WTC11 (cell line): ENCODE results near the gene NCKAP5. TPM values are rescaled to one million over a fixed set of nuclear protein-coding genes. Genes with fewer than 3 reads are reported as not detected.

Source experiments
- ATAC-seq: fragments of 200-7000 bp; cut with Tn5 transposase; 2 replicates; pipeline ENCODE4 v1.10.0; 2021; ENCODE audit warnings: mild to moderate bottlenecking, moderate library complexity
- CTCF ChIA-PET: fragments of 300-600 bp; sonication (Branson Sonifier 250); formaldehyde crosslinking; loops from one replicate; lab custom pipeline; 2021; ENCODE audit warnings: antibody characterized with exemption; lab: Charles Lee
- POLR2A ChIA-PET: fragments of 350-600 bp; sonication (Branson Sonifier 250); formaldehyde crosslinking; loops from one replicate; lab custom pipeline; 2021; ENCODE audit warnings: antibody characterized with exemption; lab: Charles Lee
- DNase-seq: peaks from one replicate; pipeline ENCODE4 v3.0.0; 2021; ENCODE audit warnings: low spot score
- H3K27ac Mint-ChIP-seq: 2 replicates; pipeline ENCODE4 v1.8.0; 2021; ENCODE audit warnings: mixed read lengths
- H3K27me3 Mint-ChIP-seq: 2 replicates; pipeline ENCODE4 v1.8.0; 2021; ENCODE audit warnings: low read depth, mild to moderate bottlenecking, moderate library complexity, mixed read lengths
- H3K36me3 Mint-ChIP-seq: 2 replicates; pipeline ENCODE4 v1.8.0; 2021; ENCODE audit warnings: mixed read lengths
- H3K4me1 Mint-ChIP-seq: 2 replicates; pipeline ENCODE4 v1.8.0; 2022; ENCODE audit warnings: mixed read lengths
- H3K4me3 Mint-ChIP-seq: 2 replicates; pipeline ENCODE4 v1.8.0; 2021; ENCODE audit warnings: mild to moderate bottlenecking, moderate library complexity, mixed read lengths
- H3K9me3 Mint-ChIP-seq: 2 replicates; pipeline ENCODE4 v1.8.0; 2021; ENCODE audit warnings: mixed read lengths
- ETV6 ChIP-seq: sonication (generic); formaldehyde crosslinking; IDR thresholded peaks from 2 replicates; pipeline ENCODE4 v1.8.1; 2022; ENCODE audit warnings: mild to moderate bottlenecking, missing genetic modification reagents
- FOXK1 ChIP-seq: sonication (generic); formaldehyde crosslinking; IDR thresholded peaks from 2 replicates; pipeline ENCODE4 v1.8.0; 2022; ENCODE audit warnings: mild to moderate bottlenecking, moderate library complexity, missing genetic modification reagents
- FOXP1 ChIP-seq: sonication (generic); formaldehyde crosslinking; IDR thresholded peaks from 2 replicates; pipeline ENCODE4 v1.8.0; 2022; ENCODE audit warnings: missing genetic modification reagents, mild to moderate bottlenecking, moderate library complexity, borderline replicate concordance
- TP53 ChIP-seq: sonication (generic); formaldehyde crosslinking; IDR thresholded peaks from 2 replicates; pipeline ENCODE4 v1.8.1; 2023; ENCODE audit warnings: mild to moderate bottlenecking, missing genetic modification reagents
- USF2 ChIP-seq: sonication (generic); formaldehyde crosslinking; IDR thresholded peaks from 2 replicates; pipeline ENCODE4 v1.8.1; 2023; ENCODE audit warnings: mild to moderate bottlenecking, missing genetic modification reagents, moderate library complexity
- ZBTB21 ChIP-seq: sonication (generic); formaldehyde crosslinking; IDR thresholded peaks from 2 replicates; pipeline ENCODE4 v1.8.1; 2023; ENCODE audit warnings: mild to moderate bottlenecking, missing genetic modification reagents, borderline replicate concordance
- ZMAT4 ChIP-seq: fragments of 250-450 bp; sonication (Bioruptor Pico); IDR thresholded peaks from 2 replicates; pipeline ENCODE4 v1.9.0; 2021; ENCODE audit warnings: mild to moderate bottlenecking
- ZNF121 ChIP-seq: sonication (generic); formaldehyde crosslinking; IDR thresholded peaks from 2 replicates; pipeline ENCODE4 v1.8.0; 2023; ENCODE audit warnings: missing genetic modification reagents
- ZNF219 ChIP-seq: sonication (generic); formaldehyde crosslinking; IDR thresholded peaks from 2 replicates; pipeline ENCODE4 v1.8.0; 2023; ENCODE audit warnings: missing genetic modification reagents, mild to moderate bottlenecking, borderline replicate concordance
- ZNF317 ChIP-seq: sonication (generic); formaldehyde crosslinking; IDR thresholded peaks from 2 replicates; pipeline ENCODE4 v1.8.1; 2023; ENCODE audit warnings: low read depth, mild to moderate bottlenecking, moderate library complexity, missing genetic modification reagents, borderline replicate concordance
- ZNF423 ChIP-seq: fragments of 250-450 bp; sonication (Bioruptor Pico); IDR thresholded peaks from 2 replicates; pipeline ENCODE4 v2.1.2; 2022; ENCODE audit warnings: mild to moderate bottlenecking, moderate library complexity
- ZNF512 ChIP-seq: sonication (generic); formaldehyde crosslinking; IDR thresholded peaks from 2 replicates; pipeline ENCODE4 v1.8.1; 2022; ENCODE audit warnings: missing genetic modification reagents, borderline replicate concordance
- ZSCAN18 ChIP-seq: fragments of 250-450 bp; sonication (Bioruptor Pico); IDR thresholded peaks from 2 replicates; pipeline ENCODE4 v2.1.2; 2022; ENCODE audit warnings: mild to moderate bottlenecking, moderate library complexity
- total RNA-seq: library from RNA; stranded (reverse); gene quantifications from 3 replicates; pipeline ENCODE4 v1.2.3, GENCODE V29; 2021
- TF ChIP-seq, protein P1 (sequence below): sonication (generic); formaldehyde crosslinking; IDR thresholded peaks from 2 replicates; pipeline ENCODE4 v1.8.0; 2022; ENCODE audit warnings: mild to moderate bottlenecking, missing genetic modification reagents
- TF ChIP-seq, protein P2 (sequence below): sonication (generic); formaldehyde crosslinking; IDR thresholded peaks from 2 replicates; pipeline ENCODE4 v1.8.1; 2022; ENCODE audit warnings: mild to moderate bottlenecking, moderate library complexity, missing genetic modification reagents
- TF ChIP-seq, protein P3 (sequence below): fragments of 250-450 bp; sonication (Bioruptor Pico); IDR thresholded peaks from 2 replicates; pipeline ENCODE4 v1.9.0; 2021; ENCODE audit warnings: mild to moderate bottlenecking
- TF ChIP-seq, protein P4 (sequence below): fragments of 250-450 bp; sonication (Bioruptor Pico); IDR thresholded peaks from 2 replicates; pipeline ENCODE4 v1.8.0; 2021; ENCODE audit warnings: mild to moderate bottlenecking
- TF ChIP-seq, protein P5 (sequence below): sonication (generic); formaldehyde crosslinking; IDR thresholded peaks from 2 replicates; pipeline ENCODE4 v1.8.0; 2023; ENCODE audit warnings: missing genetic modification reagents, mild to moderate bottlenecking, borderline replicate concordance

Gene NCKAP5
- total RNA-seq, 1 experiment from 2014 or later = 0.55 TPM

GRCh38 chr2:133266926-133267590 is 301.2 kb downstream of the NCKAP5 start (continued):
- TF ChIP-seq ZNF317 (CRISPR knock-in tag) (no peak), ZNF121 (CRISPR knock-in tag) (no peak)
- TF ChIP-seq, all 79 proteins: peak for 0

- Mint-ChIP-seq H3K9me3 (no peaks in the 10 kb centered on the region), H3K36me3 (no peaks in the 10 kb centered on the region), H3K27ac (no peak overlapping the region), H3K4me1 (peaks cover 13% of the 10 kb centered on the region), H3K4me3 (peak overlapping the region; percentile 83), H3K27me3 (peaks cover 12% of the 10 kb centered on the region)
- ATAC-seq = peak; percentile 86
- CTCF ChIA-PET = interaction anchor here (0.6 to 1.4 kb wide), 8 partner anchors 55 to 615 kb away, joined by 3 to 8 read pairs (median 3); no protein-coding TSS in a partner anchor
- DNase-seq = peak; percentile 76
- POLR2A ChIA-PET = no interaction called here
- TF ChIP-seq, protein P1, sequence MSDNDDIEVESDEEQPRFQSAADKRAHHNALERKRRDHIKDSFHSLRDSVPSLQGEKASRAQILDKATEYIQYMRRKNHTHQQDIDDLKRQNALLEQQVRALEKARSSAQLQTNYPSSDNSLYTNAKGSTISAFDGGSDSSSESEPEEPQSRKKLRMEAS (CRISPR knock-in tag) = peak; percentile 57; the same call in 1 of the 2 replicates
- TF ChIP-seq, protein P2, sequence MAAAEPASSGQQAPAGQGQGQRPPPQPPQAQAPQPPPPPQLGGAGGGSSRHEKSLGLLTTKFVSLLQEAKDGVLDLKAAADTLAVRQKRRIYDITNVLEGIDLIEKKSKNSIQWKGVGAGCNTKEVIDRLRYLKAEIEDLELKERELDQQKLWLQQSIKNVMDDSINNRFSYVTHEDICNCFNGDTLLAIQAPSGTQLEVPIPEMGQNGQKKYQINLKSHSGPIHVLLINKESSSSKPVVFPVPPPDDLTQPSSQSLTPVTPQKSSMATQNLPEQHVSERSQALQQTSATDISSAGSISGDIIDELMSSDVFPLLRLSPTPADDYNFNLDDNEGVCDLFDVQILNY = 0 out of 2 replicates have a peak, but pooled peaks have one; percentile 23
- TF ChIP-seq FOXK1 (CRISPR knock-in tag) = no peak; the same call in 1 of the 2 replicates
- TF ChIP-seq ZMAT4 (CRISPR knock-in tag) = no peak
- TF ChIP-seq, protein P3, sequence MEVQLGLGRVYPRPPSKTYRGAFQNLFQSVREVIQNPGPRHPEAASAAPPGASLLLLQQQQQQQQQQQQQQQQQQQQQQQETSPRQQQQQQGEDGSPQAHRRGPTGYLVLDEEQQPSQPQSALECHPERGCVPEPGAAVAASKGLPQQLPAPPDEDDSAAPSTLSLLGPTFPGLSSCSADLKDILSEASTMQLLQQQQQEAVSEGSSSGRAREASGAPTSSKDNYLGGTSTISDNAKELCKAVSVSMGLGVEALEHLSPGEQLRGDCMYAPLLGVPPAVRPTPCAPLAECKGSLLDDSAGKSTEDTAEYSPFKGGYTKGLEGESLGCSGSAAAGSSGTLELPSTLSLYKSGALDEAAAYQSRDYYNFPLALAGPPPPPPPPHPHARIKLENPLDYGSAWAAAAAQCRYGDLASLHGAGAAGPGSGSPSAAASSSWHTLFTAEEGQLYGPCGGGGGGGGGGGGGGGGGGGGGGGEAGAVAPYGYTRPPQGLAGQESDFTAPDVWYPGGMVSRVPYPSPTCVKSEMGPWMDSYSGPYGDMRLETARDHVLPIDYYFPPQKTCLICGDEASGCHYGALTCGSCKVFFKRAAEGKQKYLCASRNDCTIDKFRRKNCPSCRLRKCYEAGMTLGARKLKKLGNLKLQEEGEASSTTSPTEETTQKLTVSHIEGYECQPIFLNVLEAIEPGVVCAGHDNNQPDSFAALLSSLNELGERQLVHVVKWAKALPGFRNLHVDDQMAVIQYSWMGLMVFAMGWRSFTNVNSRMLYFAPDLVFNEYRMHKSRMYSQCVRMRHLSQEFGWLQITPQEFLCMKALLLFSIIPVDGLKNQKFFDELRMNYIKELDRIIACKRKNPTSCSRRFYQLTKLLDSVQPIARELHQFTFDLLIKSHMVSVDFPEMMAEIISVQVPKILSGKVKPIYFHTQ (CRISPR knock-in tag) = no peak
- no peak for TF ChIP-seq ZSCAN18 (CRISPR knock-in tag)
- peak; percentile 81; the same call in 1 of the 2 replicates for TF ChIP-seq ETV6 (CRISPR knock-in tag)
- no peak for TF ChIP-seq USF2 (CRISPR knock-in tag)
- TF ChIP-seq TP53 (CRISPR knock-in tag) = no peak
- peak; percentile 58; the same call in 1 of the 2 replicates for TF ChIP-seq ZNF219 (CRISPR knock-in tag)
- 0 out of 2 replicates have a peak, but pooled peaks have one; percentile 14 for TF ChIP-seq ZBTB21 (CRISPR knock-in tag)
- TF ChIP-seq, protein P4, sequence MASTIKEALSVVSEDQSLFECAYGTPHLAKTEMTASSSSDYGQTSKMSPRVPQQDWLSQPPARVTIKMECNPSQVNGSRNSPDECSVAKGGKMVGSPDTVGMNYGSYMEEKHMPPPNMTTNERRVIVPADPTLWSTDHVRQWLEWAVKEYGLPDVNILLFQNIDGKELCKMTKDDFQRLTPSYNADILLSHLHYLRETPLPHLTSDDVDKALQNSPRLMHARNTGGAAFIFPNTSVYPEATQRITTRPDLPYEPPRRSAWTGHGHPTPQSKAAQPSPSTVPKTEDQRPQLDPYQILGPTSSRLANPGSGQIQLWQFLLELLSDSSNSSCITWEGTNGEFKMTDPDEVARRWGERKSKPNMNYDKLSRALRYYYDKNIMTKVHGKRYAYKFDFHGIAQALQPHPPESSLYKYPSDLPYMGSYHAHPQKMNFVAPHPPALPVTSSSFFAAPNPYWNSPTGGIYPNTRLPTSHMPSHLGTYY = no peak
- TF ChIP-seq FOXP1 (CRISPR knock-in tag) = no peak
- no peak for TF ChIP-seq ZNF423 (CRISPR knock-in tag)
- TF ChIP-seq ZNF512 (CRISPR knock-in tag) = no peak
- TF ChIP-seq, protein P5, sequence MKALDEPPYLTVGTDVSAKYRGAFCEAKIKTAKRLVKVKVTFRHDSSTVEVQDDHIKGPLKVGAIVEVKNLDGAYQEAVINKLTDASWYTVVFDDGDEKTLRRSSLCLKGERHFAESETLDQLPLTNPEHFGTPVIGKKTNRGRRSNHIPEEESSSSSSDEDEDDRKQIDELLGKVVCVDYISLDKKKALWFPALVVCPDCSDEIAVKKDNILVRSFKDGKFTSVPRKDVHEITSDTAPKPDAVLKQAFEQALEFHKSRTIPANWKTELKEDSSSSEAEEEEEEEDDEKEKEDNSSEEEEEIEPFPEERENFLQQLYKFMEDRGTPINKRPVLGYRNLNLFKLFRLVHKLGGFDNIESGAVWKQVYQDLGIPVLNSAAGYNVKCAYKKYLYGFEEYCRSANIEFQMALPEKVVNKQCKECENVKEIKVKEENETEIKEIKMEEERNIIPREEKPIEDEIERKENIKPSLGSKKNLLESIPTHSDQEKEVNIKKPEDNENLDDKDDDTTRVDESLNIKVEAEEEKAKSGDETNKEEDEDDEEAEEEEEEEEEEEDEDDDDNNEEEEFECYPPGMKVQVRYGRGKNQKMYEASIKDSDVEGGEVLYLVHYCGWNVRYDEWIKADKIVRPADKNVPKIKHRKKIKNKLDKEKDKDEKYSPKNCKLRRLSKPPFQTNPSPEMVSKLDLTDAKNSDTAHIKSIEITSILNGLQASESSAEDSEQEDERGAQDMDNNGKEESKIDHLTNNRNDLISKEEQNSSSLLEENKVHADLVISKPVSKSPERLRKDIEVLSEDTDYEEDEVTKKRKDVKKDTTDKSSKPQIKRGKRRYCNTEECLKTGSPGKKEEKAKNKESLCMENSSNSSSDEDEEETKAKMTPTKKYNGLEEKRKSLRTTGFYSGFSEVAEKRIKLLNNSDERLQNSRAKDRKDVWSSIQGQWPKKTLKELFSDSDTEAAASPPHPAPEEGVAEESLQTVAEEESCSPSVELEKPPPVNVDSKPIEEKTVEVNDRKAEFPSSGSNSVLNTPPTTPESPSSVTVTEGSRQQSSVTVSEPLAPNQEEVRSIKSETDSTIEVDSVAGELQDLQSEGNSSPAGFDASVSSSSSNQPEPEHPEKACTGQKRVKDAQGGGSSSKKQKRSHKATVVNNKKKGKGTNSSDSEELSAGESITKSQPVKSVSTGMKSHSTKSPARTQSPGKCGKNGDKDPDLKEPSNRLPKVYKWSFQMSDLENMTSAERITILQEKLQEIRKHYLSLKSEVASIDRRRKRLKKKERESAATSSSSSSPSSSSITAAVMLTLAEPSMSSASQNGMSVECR (CRISPR knock-in tag) = peak; percentile 64; the same call in 1 of the 2 replicates
Measured at GRCh38 chr2:133266041-133266925, 302.0 kb downstream of the NCKAP5 start.
